Fibroblast of mammary gland (primary cell): ENCODE data around the gene ARL14EP.

ENCODE experiments used
- DNase-seq: peaks from one replicate; pipeline ENCODE4 v3.0.0-alpha.2; 2010; ENCODE audit warnings: low read depth
- H3K4me3 ChIP-seq: 2 replicates; pipeline ENCODE4 v1.5.1; 2011; ENCODE audit warnings: low read depth, mild to moderate bottlenecking, low read length, moderate library complexity; ENCODE audit not compliant: control insufficient read depth
- CTCF ChIP-seq: conservative IDR thresholded peaks from 2 replicates; pipeline ENCODE4 v1.5.1; 2011; ENCODE audit warnings: low read depth, low read length, inconsistent platforms; ENCODE audit not compliant: control insufficient read depth, insufficient read depth

Gene ARL14EP

GRCh38 chr11:30285416-30286121, 37.3 kb upstream of the ARL14EP start:
- DNase-seq: no peak
- no peak for TF ChIP-seq CTCF
- no peak overlapping the region for H3K4me3 ChIP-seq

GRCh38 chr11:30291331-30291730, 31.6 kb upstream of the ARL14EP start:
- no peak overlapping the region for H3K4me3 ChIP-seq

DNA sequence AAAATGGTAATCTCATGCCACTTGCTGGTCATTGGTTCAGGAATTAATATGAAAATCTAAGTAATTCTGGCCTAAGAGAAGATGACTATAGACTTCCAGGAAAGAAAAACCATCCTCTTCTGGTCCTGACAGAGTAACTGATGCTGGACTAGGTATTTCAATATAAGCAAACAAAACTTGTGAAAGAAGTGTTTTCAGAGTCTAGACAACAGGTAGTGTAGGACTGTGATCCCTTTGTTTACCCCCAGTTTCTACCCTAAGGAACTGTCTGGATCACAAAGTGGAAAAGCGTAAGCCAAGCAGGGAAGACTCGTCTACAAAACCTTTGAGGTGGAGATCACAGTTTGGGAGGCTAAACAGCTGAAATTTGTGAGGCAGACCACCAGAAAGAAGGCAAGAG, 30.4 kb upstream of the ARL14EP start:
- H3K4me3 ChIP-seq: no peak overlapping the region
- DNase-seq: no peak
- TF ChIP-seq CTCF: no peak

More at GRCh38 chr11:30291331-30291730, 31.6 kb upstream of the ARL14EP start:
- no peak for TF ChIP-seq CTCF
- DNase-seq: no peak

DNA sequence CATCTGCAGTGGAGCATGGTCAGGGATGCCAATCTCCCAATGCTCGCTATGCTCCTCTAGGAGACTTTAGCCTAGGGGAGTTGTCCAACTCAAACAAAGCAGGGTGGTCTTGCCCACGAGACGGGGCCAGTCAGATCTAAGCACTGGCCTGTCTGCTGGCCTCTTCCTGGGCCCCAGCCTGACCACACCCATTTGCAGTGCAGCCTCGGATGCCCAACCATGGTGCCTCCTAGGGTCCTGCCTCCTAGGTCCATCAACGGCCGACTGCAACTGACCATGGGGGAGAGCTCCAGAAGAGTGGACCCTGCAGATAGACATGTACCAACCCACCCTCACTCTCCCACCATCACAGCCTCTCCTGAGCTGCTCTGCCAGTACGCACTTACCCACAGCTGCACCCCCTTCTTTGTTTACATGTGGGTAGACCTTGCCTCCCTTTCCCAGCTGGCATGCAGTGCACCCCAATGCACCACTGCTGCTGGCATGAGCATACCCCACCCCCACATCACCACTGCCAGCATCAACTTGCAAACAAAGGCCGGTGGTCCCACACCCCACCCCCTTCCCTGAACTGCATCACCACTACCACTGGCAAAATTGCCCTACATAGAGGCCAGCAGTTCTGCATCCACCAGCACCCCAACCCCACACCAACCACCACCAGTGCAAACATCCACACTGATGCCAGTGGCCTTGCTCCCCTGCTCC, 27.6 kb upstream of the ARL14EP start:
- no peak for TF ChIP-seq CTCF
- DNase-seq: no peak
- H3K4me3 ChIP-seq: no peak overlapping the region

- H3K4me3 ChIP-seq: no peak overlapping the region
- no peak for TF ChIP-seq CTCF
- no peak for DNase-seq
These were observed 18.3 kb upstream of the ARL14EP start for GRCh38 chr11:30304620-30305019.

DNA sequence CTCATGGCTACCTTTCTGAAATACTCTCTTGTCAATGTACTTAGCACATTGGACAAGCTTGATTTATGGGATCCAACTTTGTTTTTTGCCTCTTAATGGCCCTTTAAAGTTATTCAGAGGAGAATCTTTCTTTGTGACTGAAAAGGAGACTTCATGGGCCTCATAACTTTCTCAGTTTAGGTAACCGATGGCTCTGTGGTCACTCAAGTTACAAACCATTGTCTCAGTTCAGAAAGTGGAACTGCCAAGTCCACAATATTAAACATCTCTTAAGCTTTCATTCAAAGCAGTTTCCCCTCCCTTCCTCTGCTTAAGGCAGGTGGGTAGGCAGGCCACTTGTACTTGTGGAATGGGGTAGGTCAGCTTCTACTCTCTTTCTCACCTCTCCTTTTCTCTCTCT, 12.3 kb upstream of the ARL14EP start:
- H3K4me3 ChIP-seq: no peak overlapping the region
- TF ChIP-seq CTCF: no peak
- DNase-seq: no peak

DNA sequence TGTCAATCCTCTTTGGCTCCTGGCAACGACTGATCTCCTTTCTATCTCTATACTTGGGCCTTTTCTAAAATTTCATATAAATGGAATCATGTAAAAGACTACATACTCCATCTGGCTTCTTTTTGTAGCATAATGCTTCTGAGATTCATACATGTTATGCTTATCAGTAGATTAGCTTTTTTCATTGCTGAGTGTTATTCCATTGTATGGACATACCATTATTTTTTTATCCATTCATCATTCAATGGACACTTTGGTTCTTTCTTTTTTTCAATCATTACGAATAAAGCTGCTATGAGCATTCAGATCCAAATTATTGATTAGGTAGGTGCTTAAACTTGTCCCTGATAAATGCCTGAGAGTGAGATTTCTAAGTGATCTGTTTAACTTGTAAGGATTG, 11.7 kb upstream of the ARL14EP start:
- no peak for TF ChIP-seq CTCF
- no peak overlapping the region for H3K4me3 ChIP-seq
- DNase-seq: no peak
